Stimulated activated CD4-positive, alpha-beta T cell treated with anti-CD3 and anti-CD28 coated beads, Interleukin-1b, Interleukin-23, amount 100 ng/mL, for 48 hours (primary cell): ENCODE results near the gene FRMD4B.

Source experiments
- DNase-seq: peaks from one replicate; pipeline ENCODE4 v3.0.0-alpha.2; 2020

The FRMD4B gene

GRCh38 chr3:69321301-69322157 lies 64.4 kb downstream of the FRMD4B start:
- no peak for DNase-seq

GRCh38 chr3:69320871-69321271 lies 65.0 kb downstream of the FRMD4B start:
- no peak for DNase-seq

- DNase-seq, result no peak
Observed at GRCh38 chr3:69319652-69320051, 66.2 kb downstream of the FRMD4B start.

GRCh38 chr3:69318410-69318809 lies 67.5 kb downstream of the FRMD4B start:
- DNase-seq, result no peak

- no peak for DNase-seq
Observed at GRCh38 chr3:69313251-69313650, 72.6 kb downstream of the FRMD4B start.

GRCh38 chr3:69309814-69310213 lies 76.1 kb downstream of the FRMD4B start:
- DNase-seq, result no peak

GRCh38 chr3:69306239-69307185 lies 79.4 kb downstream of the FRMD4B start:
- DNase-seq, result peak; percentile 74

GRCh38 chr3:69305011-69305410 lies 80.9 kb downstream of the FRMD4B start:
- no peak for DNase-seq

GRCh38 chr3:69304396-69304795 lies 81.5 kb downstream of the FRMD4B start:
- no peak for DNase-seq

GRCh38 chr3:69300296-69300695 lies 85.6 kb downstream of the FRMD4B start:
- no peak for DNase-seq

GRCh38 chr3:69299344-69299743 lies 86.5 kb downstream of the FRMD4B start:
- DNase-seq, result no peak

GRCh38 chr3:69297501-69297900 lies 88.4 kb downstream of the FRMD4B start:
- no peak for DNase-seq

- DNase-seq, result no peak
Observed at GRCh38 chr3:69296995-69297394, 88.9 kb downstream of the FRMD4B start.

- no peak for DNase-seq
Observed at GRCh38 chr3:69294014-69294766, 91.7 kb downstream of the FRMD4B start.

- DNase-seq, result no peak
Observed at GRCh38 chr3:69292959-69293574, 92.8 kb downstream of the FRMD4B start.

GRCh38 chr3:69292185-69292584 lies 93.7 kb downstream of the FRMD4B start:
- no peak for DNase-seq

GRCh38 chr3:69290430-69290829 lies 95.5 kb downstream of the FRMD4B start:
- no peak for DNase-seq

- DNase-seq, result peak; percentile 20
Observed at GRCh38 chr3:69290006-69290405, 95.9 kb downstream of the FRMD4B start.

GRCh38 chr3:69288161-69288895 lies 97.6 kb downstream of the FRMD4B start:
- DNase-seq, result peak; percentile 78

GRCh38 chr3:69283913-69284611 lies 101.8 kb downstream of the FRMD4B start:
- no peak for DNase-seq

GRCh38 chr3:69283496-69283895 lies 102.4 kb downstream of the FRMD4B start:
- no peak for DNase-seq
